Sigmoid colon (tissue), 7 donors: ENCODE data around the gene SEMA7A. TPM values are rescaled to one million over a fixed set of nuclear protein-coding genes. Genes with fewer than 3 reads are reported as not detected.

Experiments
- DNase-seq: peaks from one replicate; pipeline ENCODE4 v3.0.0-alpha.2; 2019
- H3K27ac ChIP-seq, 4 donors: fragments of 200-600 bp; sonication (generic); one replicate each; pipeline ENCODE4 v1.5.1; 2016 to 2019; ENCODE audit warnings: mild to moderate bottlenecking in 1 of 4
- H3K27me3 ChIP-seq, 3 donors: fragments of 200-600 bp; sonication (generic); one replicate each; pipeline ENCODE4 v1.5.1; 2019; ENCODE audit warnings: mild to moderate bottlenecking in 1 of 3
- H3K36me3 ChIP-seq, 4 donors: fragments of 200-600 bp; sonication (generic); one replicate each; pipeline ENCODE4 v1.5.1; 2016 to 2019
- H3K4me1 ChIP-seq, 4 donors: fragments of 200-600 bp; sonication (generic); one replicate each; pipeline ENCODE4 v1.5.1; 2017 to 2019
- H3K4me3 ChIP-seq, 4 donors: fragments of 200-600 bp; sonication (generic); one replicate each; pipeline ENCODE4 v1.5.1; 2017 to 2019; ENCODE audit warnings: mild to moderate bottlenecking in 2 of 4, moderate library complexity in 1 of 4
- H3K9me3 ChIP-seq, 4 donors: fragments of 200-600 bp in 3 of 4; sonication (generic) in 3 of 4; one replicate each; pipeline versions ENCODE4 v1.5.1 to v1.6.1; 2013 to 2019
- CTCF ChIP-seq, 4 experiments: fragments of 450-650 bp in 3 of 4; fragments of 200-600 bp in 1 of 4; IDR thresholded peaks; one replicate each; pipeline ENCODE4 v1.5.1; 2016 to 2019; ENCODE audit warnings: antibody characterized with exemption in 4 of 4, mild to moderate bottlenecking in 3 of 4, moderate library complexity in 2 of 4
- EP300 ChIP-seq, 4 donors: sonication (generic); formaldehyde crosslinking; IDR thresholded peaks; one replicate each; pipeline ENCODE4 v1.6.1; 2017; ENCODE audit warnings: antibody characterized with exemption in 4 of 4
- POLR2A ChIP-seq, 2 donors: fragments of 450-650 bp; IDR thresholded peaks; one replicate each; pipeline ENCODE4 v1.6.1; 2016; ENCODE audit warnings: antibody characterized with exemption in 2 of 2, mild to moderate bottlenecking in 2 of 2, moderate library complexity in 2 of 2
- POLR2AphosphoS5 ChIP-seq, 4 donors: sonication (generic); formaldehyde crosslinking; IDR thresholded peaks; one replicate each; pipeline ENCODE4 v1.6.1; 2017; ENCODE audit warnings: antibody characterized with exemption in 4 of 4
- WGBS, 2 donors: extraction: QIAGEN DNeasy Blood & Tissue Kit; methylation state at CpG; one replicate each; pipeline ENCODE4 v1.1.7; 2013; 5-methylcytosine and 5-hydroxymethylcytosine counted together
- intact Hi-C: fragments of 100-400 bp; cut with DNase I; formaldehyde crosslinking; loops from one replicate; pipeline ENCODE4 v1.15.1; 2023
- polyA plus RNA-seq, 3 donors: library from polyadenylated mRNA; stranded (reverse); fragments of 200-250 nt; gene quantifications; one replicate each; pipeline ENCODE4 v1.2.3, GENCODE V29; 2013
- total RNA-seq, 4 donors: library from RNA; depleted of rRNA; stranded (reverse); fragments of >200 nt; gene quantifications; one replicate each; pipeline ENCODE4 v1.1.0, GENCODE V29; 2016
- donor health status: healthy with polysubstance abuse.
- donor health status: Bipolar disorder and iron deficiency.
- donor health status: healthy.

Gene SEMA7A
- total and polyA plus RNA-seq, 7 donors = 0.28 to 9.8 (median 1.2) TPM; not detected in 1

- Histone ChIP-seq H3K4me1 (peaks cover 0 to 20% (median 16%) of the 10 kb centered on the region in 4 donors), H3K9me3 (no peaks in the 10 kb centered on the region), H3K36me3 (no peaks in the 10 kb centered on the region), H3K27ac (no peak overlapping the region), H3K4me3 (no peak overlapping the region), H3K27me3 (peaks cover 17 to 48% (median 47%) of the 10 kb centered on the region in 3 donors)
- intact Hi-C loops = no loop called here
- DNase-seq = no peak
- TF ChIP-seq CTCF (IDR thresholded peaks at IDR 0.05) (no peak), EP300 (IDR thresholded peaks at IDR 0.05) (no peak), POLR2A (IDR thresholded peaks at IDR 0.05) (no peak), POLR2AphosphoS5 (IDR thresholded peaks at IDR 0.05) (no peak)
- WGBS, 2 donors = 77 to 85% methylated on average over 14 of the region's 14 CpGs
These were observed 4.6 kb downstream of the SEMA7A start for GRCh38 chr15:74428970-74429780.

- Histone ChIP-seq H3K9me3 (no peaks in the 10 kb centered on the region), H3K27ac (no peak overlapping the region), H3K36me3 (no peaks in the 10 kb centered on the region), H3K4me3 (no peak overlapping the region), H3K4me1 (peaks cover 0 to 14% (median 11%) of the 10 kb centered on the region in 4 donors), H3K27me3 (peaks cover 16 to 46% (median 45%) of the 10 kb centered on the region in 3 donors)
- intact Hi-C loops = no loop called here
- no peak for DNase-seq
- TF ChIP-seq POLR2A (IDR thresholded peaks at IDR 0.05) (no peak), CTCF (IDR thresholded peaks at IDR 0.05) (no peak), POLR2AphosphoS5 (IDR thresholded peaks at IDR 0.05) (no peak), EP300 (IDR thresholded peaks at IDR 0.05) (no peak)
- 78 to 88% methylated on average over 5 of the region's 5 CpGs for WGBS, 2 donors
These were observed 5.3 kb downstream of the SEMA7A start for GRCh38 chr15:74428442-74428787.

GRCh38 chr15:74427607-74428441 is 5.9 kb downstream of the SEMA7A start:
- no peak for DNase-seq
- intact Hi-C loops = no loop called here
- Histone ChIP-seq H3K27ac (no peak overlapping the region), H3K4me3 (no peak overlapping the region), H3K36me3 (no peaks in the 10 kb centered on the region), H3K4me1 (peaks cover 0 to 13% (median 5%) of the 10 kb centered on the region in 4 donors), H3K9me3 (no peaks in the 10 kb centered on the region), H3K27me3 (peaks cover 10 to 40% (median 40%) of the 10 kb centered on the region in 3 donors)
- TF ChIP-seq CTCF (IDR thresholded peaks at IDR 0.05) (no peak), POLR2AphosphoS5 (IDR thresholded peaks at IDR 0.05) (no peak), POLR2A (IDR thresholded peaks at IDR 0.05) (no peak), EP300 (IDR thresholded peaks at IDR 0.05) (no peak)
- WGBS, 2 donors = 69 to 80% methylated on average over 9 of the region's 9 CpGs

- Histone ChIP-seq H3K4me1 (peaks cover 0 to 9% (median 0%) of the 10 kb centered on the region in 4 donors), H3K4me3 (no peak overlapping the region), H3K9me3 (no peaks in the 10 kb centered on the region), H3K27me3 (peaks cover 0 to 28% (median 28%) of the 10 kb centered on the region in 3 donors), H3K27ac (no peak overlapping the region), H3K36me3 (no peaks in the 10 kb centered on the region)
- TF ChIP-seq CTCF (IDR thresholded peaks at IDR 0.05) (no peak), POLR2A (IDR thresholded peaks at IDR 0.05) (no peak), POLR2AphosphoS5 (IDR thresholded peaks at IDR 0.05) (no peak), EP300 (IDR thresholded peaks at IDR 0.05) (no peak)
- 84% methylated on average over 10 of the region's 10 CpGs for WGBS, 2 donors
- intact Hi-C loops = no loop called here
- no peak for DNase-seq
These were observed 7.1 kb downstream of the SEMA7A start for GRCh38 chr15:74426404-74427281.
